Measurements from ENCODE around the gene MXD1.
"Not testable (repeated sequence)": the region's sequence is repeated elsewhere in the genome, so short reads cannot be mapped to it uniquely, and the experiment has no call there.

Gene MXD1

DNA sequence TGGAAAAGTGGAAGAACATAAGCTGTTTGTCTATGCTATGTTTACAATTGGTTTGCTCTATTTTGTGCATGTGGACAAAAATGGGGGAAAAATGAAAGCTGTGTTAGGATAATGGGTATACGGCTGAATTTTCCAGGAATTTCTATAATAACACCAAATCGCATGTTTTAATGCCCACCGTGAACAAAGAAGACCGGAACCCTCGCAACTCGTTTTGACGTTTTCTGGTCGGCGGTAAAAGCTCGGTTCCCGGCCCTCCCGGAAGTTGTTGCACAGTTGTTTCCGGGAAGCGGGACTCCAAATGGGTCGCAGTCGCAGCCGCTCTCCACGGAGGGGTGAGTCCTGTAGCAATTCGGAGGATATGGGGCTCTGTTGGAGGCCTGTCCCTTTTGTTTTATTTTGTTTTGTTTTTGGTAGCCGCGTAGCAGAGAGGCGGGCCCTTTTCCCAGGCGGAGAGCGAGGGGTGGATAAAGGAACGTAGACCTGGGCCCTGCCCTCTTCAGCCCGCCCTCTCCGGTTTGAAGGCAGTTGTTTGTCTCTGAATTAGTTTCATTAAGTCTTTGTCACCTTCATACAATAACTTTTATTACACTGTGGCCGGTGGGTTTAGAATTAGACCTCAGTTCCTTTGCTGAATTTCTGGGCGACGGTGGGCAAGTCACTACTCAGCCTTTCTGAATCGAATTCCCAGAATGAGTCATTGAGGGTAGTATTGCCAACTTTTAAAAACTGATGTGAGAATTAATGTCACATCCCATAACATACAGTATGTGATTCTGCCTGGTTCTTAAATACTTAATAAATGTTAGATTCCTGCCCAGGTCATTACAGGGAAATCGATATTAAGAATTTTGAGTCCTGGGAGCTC is 21.0 kb upstream of the MXD1 start, which contains the start of gene SNRNP27:
Gene SNRNP27, plus strand, starts transcription at position 273 of the 868 bp plus-strand sequence. Its CDS starts 29 bp downstream, at position 302.
- Histone ChIP-seq H3K27me3 (no peaks in the 10 kb centered on the region), H3K27ac (peak within 1 kb of the TSS; percentile 81 to 85), H3K36me3 (peaks cover 20 to 29% (median 29%) of the 10 kb centered on the region in 3 donors), H3K4me3 (peak within 1 kb of the TSS; percentile 69 to 77), H3K9me3 (peaks cover 0 to 4% (median 0%) of the 10 kb centered on the region in 3 donors), H3K4me1 (peaks cover 0 to 25% (median 12%) of the 10 kb centered on the region in 4 donors)
- DNase-seq = peak; percentile 71 to 85
- intact Hi-C loops (cut with DNase I; ENCODE audit: low total_unique reads) = no loop called here
- TF ChIP-seq, protein P1, sequence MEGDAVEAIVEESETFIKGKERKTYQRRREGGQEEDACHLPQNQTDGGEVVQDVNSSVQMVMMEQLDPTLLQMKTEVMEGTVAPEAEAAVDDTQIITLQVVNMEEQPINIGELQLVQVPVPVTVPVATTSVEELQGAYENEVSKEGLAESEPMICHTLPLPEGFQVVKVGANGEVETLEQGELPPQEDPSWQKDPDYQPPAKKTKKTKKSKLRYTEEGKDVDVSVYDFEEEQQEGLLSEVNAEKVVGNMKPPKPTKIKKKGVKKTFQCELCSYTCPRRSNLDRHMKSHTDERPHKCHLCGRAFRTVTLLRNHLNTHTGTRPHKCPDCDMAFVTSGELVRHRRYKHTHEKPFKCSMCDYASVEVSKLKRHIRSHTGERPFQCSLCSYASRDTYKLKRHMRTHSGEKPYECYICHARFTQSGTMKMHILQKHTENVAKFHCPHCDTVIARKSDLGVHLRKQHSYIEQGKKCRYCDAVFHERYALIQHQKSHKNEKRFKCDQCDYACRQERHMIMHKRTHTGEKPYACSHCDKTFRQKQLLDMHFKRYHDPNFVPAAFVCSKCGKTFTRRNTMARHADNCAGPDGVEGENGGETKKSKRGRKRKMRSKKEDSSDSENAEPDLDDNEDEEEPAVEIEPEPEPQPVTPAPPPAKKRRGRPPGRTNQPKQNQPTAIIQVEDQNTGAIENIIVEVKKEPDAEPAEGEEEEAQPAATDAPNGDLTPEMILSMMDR (IDR thresholded peaks at IDR 0.05) = no peak

DNA sequence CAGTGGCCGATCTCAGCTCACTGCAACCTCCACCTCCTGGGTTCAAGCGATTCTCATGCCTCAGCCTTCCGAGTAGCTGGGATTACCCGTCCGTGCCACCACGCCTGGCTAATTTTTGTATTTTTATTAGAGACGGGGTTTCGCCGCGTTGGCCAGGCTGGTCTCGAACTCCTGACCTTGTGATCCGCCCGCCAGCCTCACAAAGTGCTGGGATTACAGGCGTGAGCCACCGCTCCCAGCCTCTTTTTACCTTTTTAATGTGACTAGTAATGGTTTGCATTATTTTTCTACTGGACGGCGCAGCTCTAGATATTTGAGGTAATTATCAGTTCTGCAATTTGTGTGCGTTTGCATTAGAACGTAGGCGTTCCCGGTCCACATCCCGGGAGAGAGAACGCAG is 20.2 kb upstream of the MXD1 start:
- Histone ChIP-seq H3K36me3 (peaks cover 25 to 37% (median 37%) of the 10 kb centered on the region in 3 donors), H3K27ac (peak overlapping the region; percentile 81 to 85), H3K4me3 (peak overlapping the region; percentile 69 to 77), H3K4me1 (peaks cover 0 to 25% (median 12%) of the 10 kb centered on the region in 4 donors)
- H3K9me3 ChIP-seq; intact Hi-C loops (cut with DNase I; ENCODE audit: low total_unique reads); H3K27me3 ChIP-seq; DNase-seq: not testable (repeated sequence)

GRCh38 chr2:69902213-69902922 is 12.5 kb upstream of the MXD1 start:
- TF ChIP-seq, protein P1 (IDR thresholded peaks at IDR 0.05) = no peak
- H3K36me3 ChIP-seq = peaks cover 60 to 98% (median 72%) of the 10 kb centered on the region in 3 donors
- H3K27ac ChIP-seq = no peak overlapping the region
- no peaks in the 10 kb centered on the region for H3K9me3 ChIP-seq
- no peak for DNase-seq
- H3K4me3 ChIP-seq = no peak overlapping the region
- peaks cover 0 to 7% (median 2%) of the 10 kb centered on the region in 4 donors for H3K4me1 ChIP-seq
- intact Hi-C loops (cut with DNase I; ENCODE audit: low total_unique reads) = no loop called here
- H3K27me3 ChIP-seq = no peaks in the 10 kb centered on the region

DNA sequence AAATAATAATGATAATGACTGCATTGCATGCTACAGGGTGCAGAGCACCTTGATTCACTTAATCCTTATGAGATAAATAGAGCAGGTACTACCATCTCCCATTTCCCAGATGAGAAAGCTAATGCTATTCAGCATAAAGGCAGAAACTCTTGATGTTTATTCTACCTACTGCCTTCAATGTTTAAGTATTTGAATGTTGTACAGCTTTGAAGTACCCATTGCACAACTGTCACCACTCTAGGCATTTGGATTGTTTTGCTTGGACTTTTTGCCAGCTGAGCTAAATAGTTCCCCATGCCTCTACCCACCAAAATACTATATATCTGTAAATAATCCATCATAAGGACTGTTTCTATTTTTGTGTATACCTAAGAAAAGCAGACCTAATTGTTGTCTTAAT is 7.7 kb upstream of the MXD1 start:
- Histone ChIP-seq H3K27ac (no peak overlapping the region), H3K4me3 (no peak overlapping the region), H3K9me3 (no peaks in the 10 kb centered on the region), H3K27me3 (no peaks in the 10 kb centered on the region), H3K4me1 (peaks cover 0 to 2% (median 0%) of the 10 kb centered on the region in 4 donors), H3K36me3 (peaks cover 54 to 88% (median 61%) of the 10 kb centered on the region in 3 donors)
- intact Hi-C loops (cut with DNase I; ENCODE audit: low total_unique reads) = no loop called here
- TF ChIP-seq, protein P1 (IDR thresholded peaks at IDR 0.05) = no peak
- DNase-seq = no peak

DNA sequence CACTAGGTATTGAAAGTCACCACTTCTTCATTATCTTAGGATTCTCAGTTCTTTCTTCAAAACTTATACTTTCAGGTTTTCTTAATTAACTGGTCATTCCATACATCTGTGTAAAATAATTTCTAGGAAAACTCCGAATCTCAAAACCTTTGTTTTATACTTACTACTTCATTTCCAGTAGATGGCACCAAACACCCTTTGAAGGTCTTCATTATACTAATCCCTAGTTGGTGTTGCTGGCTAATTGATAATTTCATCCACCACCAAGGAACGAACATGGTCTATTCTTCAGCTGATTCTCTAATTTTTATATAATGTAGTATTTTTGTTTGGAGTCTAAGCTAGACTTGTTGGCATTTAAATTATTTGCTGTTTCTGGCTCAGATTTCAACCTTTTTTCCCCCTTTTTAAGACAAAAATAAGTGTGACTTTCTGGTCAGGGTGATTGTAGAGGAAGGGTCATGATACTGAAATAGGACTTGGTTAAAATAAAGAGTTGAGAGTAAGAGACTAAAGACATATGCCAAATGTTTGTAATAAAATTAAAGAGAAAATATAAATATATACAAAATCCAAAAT is 2.8 kb upstream of the MXD1 start:
- no peak for DNase-seq
- Histone ChIP-seq H3K9me3 (no peaks in the 10 kb centered on the region), H3K27ac (peak overlapping the region; percentile 42 to 88), H3K27me3 (no peaks in the 10 kb centered on the region), H3K36me3 (peaks cover 22 to 41% (median 31%) of the 10 kb centered on the region in 3 donors), H3K4me3 (no peak overlapping the region), H3K4me1 (peaks cover 0 to 21% (median 13%) of the 10 kb centered on the region in 4 donors)
- intact Hi-C loops (cut with DNase I; ENCODE audit: low total_unique reads) = loop anchor here (5.0 to 10.0 kb wide), 2 partner anchors 333 to 390 kb away; partner anchors contain the start of genes FAM136A and TIA1
- TF ChIP-seq, protein P1 (IDR thresholded peaks at IDR 0.05) = peak; percentile 64 to 68

All from tibial artery (tissue), 4 donors.